OCI-M2 (cell line): Measurements from ENCODE around the gene SCUBE1.

Source experiments
- DNase-seq: peaks from one replicate; lab custom pipeline; 2025; ENCODE audit not compliant: unreplicated experiment; lab: John Stamatoyannopoulos, UW

SCUBE1 gene

DNA sequence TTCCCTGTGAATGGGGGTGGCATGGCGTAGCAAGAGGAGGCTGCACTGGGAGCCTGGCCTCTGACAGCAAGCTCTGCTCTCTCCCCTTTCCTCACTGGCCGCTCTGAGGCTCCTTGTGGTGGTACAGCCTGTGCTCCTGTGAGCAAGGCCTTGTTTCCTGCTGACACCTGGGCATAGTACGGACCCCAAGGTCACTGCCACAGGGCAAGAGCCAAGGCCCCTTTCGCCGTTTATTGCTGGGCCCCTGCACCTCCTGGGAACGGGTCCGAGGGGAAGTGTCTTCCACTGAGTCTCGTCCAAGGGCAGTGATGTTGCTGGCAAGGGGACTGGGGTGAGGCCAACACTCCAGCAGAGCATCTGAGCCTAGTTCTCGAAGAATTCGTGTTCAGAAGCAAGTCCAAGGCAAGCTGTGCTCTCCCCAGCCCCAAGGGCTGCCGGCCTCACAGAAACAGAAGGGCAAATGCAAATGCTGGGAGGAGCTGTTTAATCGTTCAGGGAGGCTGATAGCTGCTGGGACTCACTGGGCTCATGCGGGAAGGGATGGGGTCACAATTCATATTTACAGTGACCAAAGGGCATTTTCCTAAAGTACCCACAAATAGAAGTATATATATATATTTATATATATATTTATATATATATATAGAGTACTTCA lies 140.3 kb downstream of the SCUBE1 start:
- no peak for DNase-seq

DNA sequence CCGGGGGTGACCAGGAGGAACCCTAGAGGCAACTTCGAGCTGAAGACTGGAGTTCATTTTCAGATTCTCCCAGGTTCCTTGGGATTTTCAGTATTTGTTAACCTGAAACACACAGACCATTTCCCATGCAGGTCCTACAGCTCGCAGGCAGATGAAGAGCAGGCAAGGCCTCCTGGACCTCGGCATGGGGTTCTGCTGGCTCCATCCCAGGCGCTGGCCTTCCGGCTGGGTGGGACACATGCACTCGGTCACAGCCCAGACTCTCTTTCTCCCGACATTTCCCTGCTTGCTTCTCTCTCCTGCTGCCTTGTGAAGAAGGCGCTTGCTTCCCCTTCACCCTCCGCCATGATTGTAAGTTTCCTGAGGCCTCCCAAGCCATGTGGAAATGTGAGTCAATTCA lies 140.8 kb downstream of the SCUBE1 start:
- no peak for DNase-seq

DNA sequence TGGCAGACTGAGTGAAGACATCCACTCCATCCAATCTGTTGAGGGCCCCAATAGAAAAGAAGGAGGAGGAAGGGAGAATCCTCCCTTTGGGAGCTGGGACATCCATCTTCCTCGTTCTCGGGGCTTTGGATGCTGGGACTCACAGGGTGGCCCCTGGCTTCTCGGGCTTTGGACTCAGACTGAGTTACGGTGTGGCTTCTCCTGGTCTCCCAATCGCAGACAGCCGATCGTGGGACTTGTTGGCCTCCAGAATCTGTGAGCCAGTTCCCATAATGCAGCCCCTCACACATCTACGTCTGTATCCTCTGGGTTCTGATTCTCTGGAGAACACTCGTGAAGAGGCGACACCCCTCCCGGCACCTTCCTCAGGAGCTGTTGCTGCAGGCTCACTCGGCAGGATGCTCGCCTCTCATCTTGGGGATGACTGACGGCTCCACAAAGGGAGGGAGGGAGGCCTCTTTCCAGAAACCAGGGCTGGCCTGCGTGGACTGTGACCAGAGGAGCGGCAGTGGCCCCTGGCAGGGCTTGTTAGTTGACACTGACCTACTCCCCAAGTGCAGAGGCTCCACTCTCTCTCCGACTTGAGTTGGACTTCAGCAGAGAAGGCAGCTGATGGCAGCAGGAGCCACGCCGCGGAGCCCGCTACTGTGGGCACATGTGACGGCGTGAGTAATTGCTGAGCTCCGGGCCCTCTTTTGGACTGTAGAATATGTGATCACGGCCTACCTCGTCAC lies 141.5 kb downstream of the SCUBE1 start:
- DNase-seq = no peak

DNA sequence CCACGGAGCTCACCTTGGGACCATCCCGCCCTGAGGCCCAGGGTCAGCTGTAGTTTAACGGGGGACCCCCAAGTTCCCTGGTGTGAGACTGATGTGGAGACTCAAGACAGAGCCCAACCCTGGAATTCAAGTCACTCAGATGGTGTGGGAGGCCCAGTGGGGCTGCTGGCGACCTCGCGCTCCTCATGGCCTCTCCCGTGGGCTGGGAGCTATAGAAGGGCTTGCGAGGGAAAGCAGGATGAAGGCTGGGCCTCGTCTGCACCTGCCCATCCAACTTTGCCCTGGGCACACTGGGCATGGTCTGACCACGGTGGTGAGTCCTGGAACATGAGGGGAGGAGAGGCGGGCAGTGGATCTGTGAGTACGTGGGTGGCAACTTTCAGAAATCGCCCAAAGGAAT lies 142.6 kb downstream of the SCUBE1 start:
- DNase-seq = no peak

DNA sequence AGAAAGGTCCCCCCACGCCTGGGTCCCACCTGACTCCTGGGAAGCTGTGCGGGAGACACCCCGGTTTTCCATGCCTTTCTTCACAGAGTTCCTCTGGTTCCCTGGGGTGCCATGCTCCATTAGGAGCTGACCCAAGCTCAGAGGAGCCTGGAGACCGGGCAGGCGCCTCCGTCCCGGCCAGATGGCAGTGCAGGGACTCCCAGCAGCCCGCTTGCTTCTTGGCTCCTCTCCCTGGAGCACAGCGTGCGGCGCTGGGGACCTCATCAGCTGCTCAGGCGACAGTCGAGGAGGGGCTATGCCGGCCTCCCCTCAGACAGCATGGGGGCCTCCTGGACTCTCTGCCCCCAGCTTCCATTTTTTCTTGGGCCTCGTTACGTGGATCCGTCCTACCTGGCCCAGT lies 143.1 kb downstream of the SCUBE1 start:
- no peak for DNase-seq

DNA sequence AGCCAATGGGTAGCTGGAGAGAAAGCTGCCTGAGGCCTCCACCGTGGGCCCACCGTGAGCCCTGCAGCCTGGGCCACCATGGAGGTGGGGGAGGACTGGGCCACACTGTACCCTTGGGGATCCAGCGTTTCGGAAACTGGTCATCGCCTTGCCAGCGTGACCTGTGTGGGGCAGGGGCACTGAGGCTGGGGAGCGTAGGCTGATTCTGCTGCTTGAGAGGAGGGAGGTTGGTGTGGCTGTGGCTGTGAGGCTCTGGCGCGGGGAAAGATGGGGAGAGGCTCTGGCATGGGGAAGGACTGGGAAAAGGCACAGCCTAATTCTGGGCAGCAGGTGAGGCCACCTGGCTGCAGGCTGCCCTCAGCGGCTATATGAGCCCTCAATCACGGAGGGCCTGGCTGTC lies 143.6 kb downstream of the SCUBE1 start:
- DNase-seq = no peak

DNA sequence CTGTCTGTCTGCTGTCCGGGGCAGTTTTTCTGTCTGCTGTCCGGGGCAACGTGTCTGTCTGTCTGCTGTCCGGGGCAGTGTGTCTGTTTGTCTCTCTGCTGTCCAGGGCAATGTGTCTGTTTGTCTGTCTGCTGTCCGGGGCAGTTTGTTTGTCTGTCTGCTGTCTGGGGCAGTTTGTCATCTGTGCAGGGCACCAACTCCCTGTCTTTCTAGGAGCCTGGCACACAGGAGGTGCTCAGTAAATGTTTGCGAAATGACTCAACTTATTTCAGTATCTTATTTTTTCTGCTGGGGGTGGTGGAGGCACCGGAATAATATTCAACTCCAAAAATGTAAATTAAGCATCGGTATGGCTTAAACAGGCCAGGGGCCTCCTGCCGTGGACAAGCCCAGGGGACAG lies 144.2 kb downstream of the SCUBE1 start:
- no peak for DNase-seq

DNA sequence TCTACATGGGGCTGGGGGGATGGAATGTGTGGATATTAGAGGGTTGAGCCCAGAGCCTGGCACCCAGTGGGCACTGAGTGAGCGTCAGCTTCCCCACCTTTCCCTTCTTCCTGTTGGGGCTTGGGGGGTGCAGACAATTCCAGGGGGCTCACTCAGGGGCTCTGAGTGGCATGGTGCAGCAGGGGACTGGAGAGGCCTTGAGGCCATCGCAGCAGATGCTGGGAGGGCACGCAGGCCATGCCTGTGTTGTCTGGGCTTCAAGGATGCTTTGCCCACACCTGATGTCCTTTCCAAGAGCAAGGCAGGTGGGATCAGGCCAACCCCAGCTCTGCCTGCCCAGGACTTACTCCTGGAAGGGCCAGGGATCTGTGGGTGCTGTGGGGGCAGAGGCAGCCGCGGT lies 145.0 kb downstream of the SCUBE1 start:
- DNase-seq = no peak

DNA sequence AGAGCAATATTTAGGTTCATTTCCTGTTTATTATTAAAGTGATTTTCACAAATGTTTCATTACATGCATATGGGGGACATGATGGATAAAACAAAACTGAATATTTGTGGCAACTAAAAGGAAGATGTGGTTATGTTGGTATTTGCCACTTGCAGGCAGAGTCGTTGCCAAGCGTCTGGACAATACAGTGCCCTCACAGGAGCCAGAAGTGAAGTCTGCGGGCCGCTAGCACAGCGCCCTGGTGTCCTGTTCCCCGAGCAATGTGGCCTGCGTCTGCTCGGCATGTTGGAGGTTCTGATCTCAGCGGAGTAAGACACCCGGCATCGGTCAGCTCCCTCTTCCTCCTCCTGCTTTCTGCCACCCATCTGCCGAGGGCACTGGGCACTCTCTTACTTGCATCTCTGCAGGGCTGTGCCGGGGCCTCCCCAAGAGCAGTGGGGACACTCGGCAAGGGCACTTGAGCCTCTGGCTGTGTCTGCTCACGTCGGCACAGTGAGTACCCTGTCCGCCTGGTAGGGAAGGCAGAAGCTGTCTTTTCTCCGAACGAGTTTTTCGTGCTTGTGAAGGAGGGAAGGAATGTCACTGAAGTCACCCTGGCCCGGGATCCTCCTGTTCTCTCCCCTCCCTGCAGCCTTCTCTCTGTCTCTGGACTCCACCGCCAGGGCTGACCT lies 145.8 kb downstream of the SCUBE1 start:
- DNase-seq = no peak

DNA sequence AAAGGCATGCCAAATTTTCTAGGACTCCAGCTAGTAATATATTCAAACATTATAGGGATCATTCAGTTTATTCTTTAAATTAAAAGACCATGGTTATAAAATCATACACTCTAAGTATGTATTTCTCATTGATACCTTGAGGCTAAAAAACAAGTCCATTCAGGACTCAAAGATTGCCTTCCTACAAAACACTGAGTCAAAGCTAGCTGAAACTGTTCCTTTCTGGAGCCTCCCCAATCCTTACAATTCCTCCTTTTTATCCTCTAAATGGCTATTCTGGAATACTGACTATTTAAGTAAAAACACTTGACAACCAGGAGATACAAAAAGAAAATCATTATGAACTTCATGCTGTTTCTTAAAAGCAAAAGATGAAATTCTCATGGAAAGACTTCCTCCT lies 151.3 kb downstream of the SCUBE1 start:
- no peak for DNase-seq

DNA sequence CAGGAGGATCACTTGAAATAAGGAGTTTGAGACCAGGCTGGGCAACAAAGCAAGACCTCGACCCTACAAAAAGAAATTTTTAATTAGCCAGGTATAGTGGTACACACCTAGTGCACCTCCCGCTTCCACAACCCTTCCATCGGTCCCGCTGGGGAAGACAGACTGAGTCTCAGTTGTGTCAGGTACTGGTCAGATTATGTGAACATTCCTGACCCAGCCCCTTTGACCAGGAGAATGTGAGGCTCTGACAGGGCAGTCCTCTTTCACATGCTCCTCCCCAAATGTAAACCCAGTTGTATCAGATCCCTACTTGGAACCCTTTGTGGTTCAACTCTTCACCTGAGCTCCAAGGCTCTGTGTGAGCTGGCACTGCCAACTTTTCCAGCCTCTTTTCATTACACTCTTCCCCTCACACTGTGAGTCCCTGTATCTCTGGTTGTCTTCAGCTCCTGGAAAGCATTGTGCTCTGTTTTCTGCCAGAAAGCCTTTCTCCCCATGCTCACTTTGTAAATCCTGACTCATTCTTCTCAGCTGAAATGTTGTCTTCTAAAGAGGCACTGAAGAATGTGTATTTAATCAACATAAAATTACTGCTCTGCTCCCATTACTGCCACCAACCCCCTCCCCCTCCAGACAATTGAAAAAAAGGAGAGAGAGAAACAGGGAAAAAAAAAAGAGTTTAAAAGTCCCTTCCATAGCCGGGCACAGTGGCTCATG lies 154.2 kb downstream of the SCUBE1 start:
- no peak for DNase-seq

DNA sequence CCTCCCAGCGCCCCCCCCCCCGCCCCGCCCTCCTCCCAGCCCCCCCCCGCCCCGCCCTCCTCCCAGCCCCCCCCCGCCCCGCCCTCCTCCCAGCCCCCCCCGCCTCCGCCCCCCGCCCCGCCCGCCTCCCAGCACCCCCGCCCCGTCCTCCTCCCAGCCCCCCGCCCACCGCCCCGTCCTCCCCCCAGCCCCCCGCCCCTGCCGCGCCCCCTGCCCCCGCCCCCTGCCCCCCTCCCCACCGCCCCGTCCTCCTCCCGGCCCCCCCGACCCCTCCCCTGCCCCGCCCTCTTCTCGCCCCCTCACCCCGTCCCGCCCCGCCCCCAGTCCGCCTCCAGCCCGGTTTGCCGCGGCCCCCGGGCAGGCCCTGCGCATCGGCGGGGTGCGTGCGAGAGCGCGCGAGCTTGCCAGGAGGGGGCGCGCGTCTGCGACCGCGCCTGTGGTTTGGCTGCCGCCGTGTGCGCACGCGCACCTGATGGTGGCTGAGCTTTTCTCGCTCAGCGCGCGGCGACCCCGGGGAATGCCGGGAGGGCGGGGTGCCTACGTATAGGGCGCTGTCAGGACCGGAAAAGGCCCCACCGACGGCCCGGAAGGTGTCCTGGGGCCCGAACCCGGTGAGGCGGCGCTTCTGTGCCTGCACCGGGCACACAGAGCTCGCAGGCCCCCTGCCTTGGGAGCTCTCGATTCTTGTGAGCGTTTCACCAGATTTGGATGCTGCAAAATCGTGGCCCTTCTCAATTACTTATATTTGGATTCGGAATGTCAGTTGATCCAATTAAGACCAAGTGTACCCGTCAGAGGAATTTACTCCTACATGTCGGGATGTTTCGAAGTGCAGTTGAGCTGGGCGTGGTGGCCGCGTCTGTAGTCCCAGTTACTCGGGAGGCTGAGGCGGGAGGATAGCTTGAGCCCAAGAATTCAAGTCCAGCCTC lies 155.7 kb downstream of the SCUBE1 start:
- peak; percentile 31 for DNase-seq

DNA sequence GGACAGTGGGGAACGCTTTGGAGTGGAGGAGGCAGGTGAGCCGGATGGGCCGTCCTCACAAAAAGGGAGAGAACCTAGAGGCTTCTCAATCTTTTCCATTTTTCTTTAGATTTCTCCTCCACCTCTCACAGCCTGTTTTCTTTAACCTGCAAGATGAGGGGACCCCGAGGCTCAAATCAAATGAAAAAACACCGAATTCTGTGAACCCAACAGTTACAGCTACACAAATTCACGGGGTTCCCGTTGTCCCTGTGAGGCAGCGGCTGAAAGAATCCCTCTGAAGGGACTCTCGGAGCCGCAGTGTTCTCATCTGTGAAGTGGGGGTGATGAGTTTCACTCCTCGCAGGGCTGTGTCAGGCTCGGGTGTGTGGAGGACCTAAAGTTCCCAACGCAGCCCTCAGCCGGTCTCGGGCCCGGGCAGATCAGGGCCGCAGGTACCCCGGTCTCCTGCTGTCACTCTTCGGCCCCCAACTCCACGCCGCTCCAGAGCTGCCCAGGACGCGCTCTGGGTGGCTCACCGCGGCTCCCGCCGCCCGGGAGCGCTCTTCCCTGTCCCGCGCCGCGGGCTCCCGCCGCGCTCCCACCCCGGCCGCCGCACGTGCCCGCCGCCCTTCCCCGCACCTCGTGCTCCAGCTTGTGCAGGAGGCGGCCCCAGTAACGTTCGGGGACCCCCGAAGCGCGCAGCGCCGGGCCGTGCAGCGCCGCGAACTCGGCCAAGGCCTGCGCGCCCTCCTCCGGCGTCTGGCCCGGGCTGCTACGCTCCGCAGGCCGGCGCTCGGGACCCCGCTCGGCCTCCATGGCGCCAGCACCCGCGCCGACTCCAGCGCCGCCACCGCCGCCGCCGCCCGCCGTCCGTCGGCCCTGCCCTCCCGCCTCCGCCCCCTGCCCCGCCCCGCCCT lies 156.7 kb downstream of the SCUBE1 start, which contains the start of gene TTLL12:
TSS of gene TTLL12 (minus strand) at position 863 of the 899 bp plus-strand sequence. CDS start at position 798, 65 bp downstream.
- no peak for DNase-seq

DNA sequence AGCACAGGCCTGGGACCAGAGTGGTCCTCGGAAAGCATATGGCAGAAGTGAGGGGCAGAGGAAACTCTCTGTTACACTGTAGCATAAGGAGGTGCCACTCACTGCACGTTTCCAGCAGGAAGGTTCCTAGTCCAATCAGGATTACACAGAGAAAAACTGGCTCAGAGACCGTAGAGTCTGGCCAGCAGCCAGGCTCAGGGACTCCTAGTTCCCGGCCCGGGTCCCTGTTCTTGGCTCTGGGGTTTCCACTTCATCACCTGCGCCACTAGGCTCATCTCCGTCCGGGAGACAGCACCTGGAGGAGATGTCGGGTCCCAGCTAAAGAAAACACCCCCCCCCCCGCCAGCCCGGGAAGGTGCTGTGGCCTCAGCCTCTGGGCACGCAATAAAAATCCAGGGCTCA lies 157.3 kb downstream of the SCUBE1 start:
- DNase-seq = no peak

DNA sequence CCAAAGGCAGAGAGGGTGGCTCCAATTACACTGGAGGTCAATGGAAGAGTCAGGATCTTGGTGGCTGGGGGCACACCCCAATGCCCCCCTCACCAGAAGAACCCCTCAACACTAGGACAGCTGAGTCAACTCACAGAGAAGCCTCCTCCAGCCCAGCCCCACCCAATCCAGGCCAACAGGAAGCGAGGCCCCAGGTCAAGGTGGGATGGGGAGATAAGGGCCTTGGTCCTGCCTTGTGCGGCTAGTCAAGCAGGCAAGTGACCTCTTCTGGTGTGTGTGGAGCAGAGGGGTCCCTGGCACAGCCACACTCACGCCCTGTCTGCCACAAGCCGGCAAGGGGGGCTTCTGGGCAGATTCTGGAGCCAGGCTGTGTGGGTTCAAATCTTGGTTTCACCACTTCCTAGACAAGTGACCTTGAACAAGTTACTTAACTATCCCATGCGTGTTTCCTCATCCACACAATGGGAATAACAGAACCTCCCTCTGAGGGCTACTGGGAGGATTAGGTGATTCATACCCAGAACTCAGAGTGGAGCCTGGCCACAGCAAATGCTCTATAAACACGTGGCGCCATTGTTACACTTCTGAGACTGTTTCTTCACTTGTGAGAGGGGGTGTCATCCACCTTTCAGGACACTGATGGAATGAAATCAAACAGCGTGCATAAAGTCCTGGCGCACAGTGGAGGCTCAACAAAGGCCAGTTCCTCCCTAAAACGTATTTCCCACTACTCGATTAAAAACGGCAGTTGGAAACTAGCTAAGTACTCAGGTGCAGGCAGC lies 159.5 kb downstream of the SCUBE1 start:
- DNase-seq = no peak

DNA sequence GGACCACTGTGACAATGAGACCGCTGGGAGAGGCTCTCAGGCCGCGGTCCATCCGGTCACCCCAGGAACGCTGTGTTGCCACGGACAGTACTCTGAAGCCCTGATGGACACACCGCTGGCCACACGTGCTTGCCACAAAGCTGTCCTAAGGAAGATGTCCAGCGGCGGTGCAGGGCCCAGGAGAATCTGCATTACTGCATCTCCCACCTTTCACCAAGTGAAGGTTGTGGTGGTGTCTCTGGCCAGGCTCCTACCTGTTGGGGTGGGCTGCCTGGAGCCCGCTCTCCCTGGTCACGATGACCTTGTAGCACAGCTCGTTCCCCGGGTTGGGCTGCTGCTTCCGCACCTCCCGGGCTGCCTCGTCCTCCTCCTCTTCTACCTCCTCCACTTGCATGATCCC lies 160.4 kb downstream of the SCUBE1 start:
- no peak for DNase-seq

DNA sequence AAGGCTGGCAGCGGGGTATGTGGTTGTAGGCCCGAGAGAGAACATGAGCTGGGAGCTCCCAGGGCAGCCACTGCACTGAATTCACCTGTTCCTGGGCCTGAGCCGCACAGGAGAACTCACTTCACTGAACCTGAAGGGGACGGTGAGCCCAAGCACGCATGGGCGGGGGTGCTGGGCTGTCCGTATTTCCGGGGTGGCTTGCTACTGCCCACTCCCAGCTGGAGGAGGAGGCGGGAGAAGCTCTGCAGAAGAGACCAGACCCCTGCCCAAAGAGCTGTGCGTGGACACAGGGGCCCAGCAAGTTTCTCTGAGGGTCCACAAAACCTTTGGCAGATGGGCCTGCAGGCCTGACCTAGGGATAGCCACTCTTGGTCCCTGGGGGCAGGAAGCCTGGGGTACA lies 161.1 kb downstream of the SCUBE1 start:
- no peak for DNase-seq

DNA sequence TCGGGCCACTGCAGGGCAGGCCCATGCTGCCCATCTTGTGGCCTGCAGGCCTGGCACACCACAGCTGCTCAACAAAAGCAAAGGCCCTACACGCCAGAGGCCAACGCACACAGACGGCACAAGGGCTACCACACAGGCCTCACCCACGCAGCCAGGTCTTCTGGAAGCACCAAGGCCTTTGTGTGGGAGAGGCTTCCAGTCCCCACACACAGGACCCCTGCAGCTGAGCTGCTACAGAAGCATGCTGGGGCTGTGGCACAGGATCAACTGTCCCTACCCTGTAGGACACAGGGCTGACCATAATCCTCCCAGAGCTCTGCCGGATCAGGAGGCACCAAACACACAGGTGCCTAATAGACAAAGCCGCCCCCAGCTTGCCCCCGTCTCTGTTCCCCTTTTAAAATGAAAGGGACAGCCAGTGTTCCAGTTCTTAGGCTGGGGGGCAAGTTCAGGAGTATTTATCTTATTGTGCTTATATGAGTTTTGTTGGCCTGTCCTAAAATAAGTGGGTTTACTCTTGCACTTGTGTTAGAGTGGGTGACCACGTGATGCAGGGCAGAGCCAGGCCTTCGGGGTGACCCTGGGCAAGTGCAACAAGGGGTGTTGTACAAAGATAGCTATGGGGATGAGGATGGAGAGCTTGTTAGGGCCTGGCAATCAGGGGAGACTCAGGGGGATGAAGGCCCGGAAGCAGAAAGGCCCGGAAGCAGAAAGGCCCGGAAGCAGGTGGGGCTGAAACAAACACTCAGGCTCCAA lies 161.7 kb downstream of the SCUBE1 start:
- DNase-seq = no peak
